ENCODE data around the gene BNC2.

- TF ChIP-seq TRIM28 (IDR thresholded peaks at IDR 0.05; ENCODE audit: borderline replicate concordance, low read length) (no peak), KLF10 (tag by site-specific recombination; IDR thresholded peaks at IDR 0.05) (no peak), ZFP37 (tag by site-specific recombination; IDR thresholded peaks at IDR 0.05) (no peak), CTCF (tag by site-specific recombination; IDR thresholded peaks at IDR 0.05) (no peak), ZNF10 (tag by site-specific recombination; IDR thresholded peaks at IDR 0.05) (no peak), ZNF514 (tag by site-specific recombination; IDR thresholded peaks at IDR 0.05) (no peak), KLF8 (tag by site-specific recombination; IDR thresholded peaks at IDR 0.05) (no peak), ZNF664 (tag by site-specific recombination; IDR thresholded peaks at IDR 0.05) (no peak), ZNF184 (tag by site-specific recombination; IDR thresholded peaks at IDR 0.05) (no peak), REST (tag by site-specific recombination; IDR thresholded peaks at IDR 0.05) (no peak), ZBTB1 (tag by site-specific recombination; IDR thresholded peaks at IDR 0.05) (no peak), BCL11A (tag by site-specific recombination; IDR thresholded peaks at IDR 0.05; ENCODE audit: low read depth) (no peak)
- TF ChIP-seq, protein P1, sequence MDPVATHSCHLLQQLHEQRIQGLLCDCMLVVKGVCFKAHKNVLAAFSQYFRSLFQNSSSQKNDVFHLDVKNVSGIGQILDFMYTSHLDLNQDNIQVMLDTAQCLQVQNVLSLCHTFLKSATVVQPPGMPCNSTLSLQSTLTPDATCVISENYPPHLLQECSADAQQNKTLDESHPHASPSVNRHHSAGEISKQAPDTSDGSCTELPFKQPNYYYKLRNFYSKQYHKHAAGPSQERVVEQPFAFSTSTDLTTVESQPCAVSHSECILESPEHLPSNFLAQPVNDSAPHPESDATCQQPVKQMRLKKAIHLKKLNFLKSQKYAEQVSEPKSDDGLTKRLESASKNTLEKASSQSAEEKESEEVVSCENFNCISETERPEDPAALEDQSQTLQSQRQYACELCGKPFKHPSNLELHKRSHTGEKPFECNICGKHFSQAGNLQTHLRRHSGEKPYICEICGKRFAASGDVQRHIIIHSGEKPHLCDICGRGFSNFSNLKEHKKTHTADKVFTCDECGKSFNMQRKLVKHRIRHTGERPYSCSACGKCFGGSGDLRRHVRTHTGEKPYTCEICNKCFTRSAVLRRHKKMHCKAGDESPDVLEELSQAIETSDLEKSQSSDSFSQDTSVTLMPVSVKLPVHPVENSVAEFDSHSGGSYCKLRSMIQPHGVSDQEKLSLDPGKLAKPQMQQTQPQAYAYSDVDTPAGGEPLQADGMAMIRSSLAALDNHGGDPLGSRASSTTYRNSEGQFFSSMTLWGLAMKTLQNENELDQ (tag by site-specific recombination; IDR thresholded peaks at IDR 0.05; ENCODE audit: low read depth): no peak
- TF ChIP-seq, protein P2, sequence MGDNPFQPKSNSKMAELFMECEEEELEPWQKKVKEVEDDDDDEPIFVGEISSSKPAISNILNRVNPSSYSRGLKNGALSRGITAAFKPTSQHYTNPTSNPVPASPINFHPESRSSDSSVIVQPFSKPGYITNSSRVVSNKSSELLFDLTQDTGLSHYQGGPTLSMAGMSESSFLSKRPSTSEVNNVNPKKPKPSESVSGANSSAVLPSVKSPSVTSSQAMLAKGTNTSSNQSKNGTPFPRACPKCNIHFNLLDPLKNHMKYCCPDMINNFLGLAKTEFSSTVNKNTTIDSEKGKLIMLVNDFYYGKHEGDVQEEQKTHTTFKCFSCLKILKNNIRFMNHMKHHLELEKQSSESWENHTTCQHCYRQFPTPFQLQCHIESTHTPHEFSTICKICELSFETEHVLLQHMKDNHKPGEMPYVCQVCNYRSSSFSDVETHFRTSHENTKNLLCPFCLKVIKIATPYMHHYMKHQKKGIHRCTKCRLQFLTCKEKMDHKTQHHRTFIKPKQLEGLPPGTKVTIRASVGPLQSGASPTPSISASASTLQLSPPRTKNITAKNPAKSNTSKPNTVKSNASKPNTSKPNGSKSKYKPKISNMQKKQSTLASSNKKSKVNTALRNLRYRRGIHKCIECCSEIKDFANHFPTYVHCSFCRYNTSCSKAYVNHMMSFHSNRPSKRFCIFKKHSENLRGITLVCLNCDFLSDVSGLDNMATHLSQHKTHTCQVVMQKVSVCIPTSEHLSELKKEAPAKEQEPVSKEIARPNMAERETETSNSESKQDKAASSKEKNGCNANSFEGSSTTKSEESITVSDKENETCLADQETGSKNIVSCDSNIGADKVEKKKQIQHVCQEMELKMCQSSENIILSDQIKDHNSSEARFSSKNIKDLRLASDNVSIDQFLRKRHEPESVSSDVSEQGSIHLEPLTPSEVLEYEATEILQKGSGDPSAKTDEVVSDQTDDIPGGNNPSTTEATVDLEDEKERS (tag by site-specific recombination; IDR thresholded peaks at IDR 0.05): no peak
These were observed 208.7 kb downstream of the BNC2 start for GRCh38 chr9:16661816-16662215.

Measured in HEK293 (cell line).